K562 (cell line): ENCODE data around the gene SLC38A2.

ENCODE experiments used
- CEBPB ChIP-seq: fragments of 450-650 bp; IDR thresholded peaks from 2 replicates; pipeline ENCODE4 v1.6.1; 2016; ENCODE audit warnings: missing genetic modification characterization, missing compliant biosample characterization
- NCOA2 ChIP-seq, 2 experiments: fragments of 450-650 bp; IDR thresholded peaks; 2 replicates each; pipeline ENCODE4 v1.6.1; 2018; ENCODE audit warnings: mild to moderate bottlenecking in 2 of 2, moderate library complexity in 1 of 2; ENCODE audit not compliant: partially characterized antibody in 2 of 2
- SETDB1 ChIP-seq: IDR thresholded peaks from one replicate; pipeline ENCODE4 v1.6.1; 2012; ENCODE audit warnings: low read length, control low read depth, inconsistent platforms

DNA sequence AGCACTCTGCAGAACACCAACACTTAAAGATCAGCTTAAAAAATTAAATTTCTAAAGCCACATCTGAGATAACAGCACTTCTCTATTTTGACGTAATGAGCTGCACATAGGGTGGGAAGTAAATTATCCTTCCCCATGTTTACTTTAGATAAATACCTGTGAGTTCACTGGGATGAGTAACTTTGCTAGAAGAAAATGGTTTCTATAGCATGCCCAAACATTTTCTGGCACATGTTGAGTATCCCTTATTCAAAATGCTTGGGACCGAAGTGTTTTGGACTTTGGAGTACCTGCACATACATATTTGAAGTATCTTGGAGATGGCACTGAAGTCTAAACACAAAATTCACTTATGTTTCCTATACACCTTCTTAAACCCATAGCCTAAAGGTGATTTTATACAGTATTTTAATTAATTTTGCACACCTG is 6.6 kb downstream of the SLC38A2 start:
- TF ChIP-seq NCOA2 (IDR thresholded peaks at IDR 0.05; ENCODE audit: partially characterized antibody in 2 of 2) (no peak), SETDB1 (no peak), CEBPB (tag) (no peak)
